ENCODE data around the gene STUB1.

STUB1 gene

GRCh38 chr16:703406-703805 is 23.2 kb downstream of the STUB1 start:
- Histone ChIP-seq H3K4me3 (ENCODE audit: insufficient read length, low read depth) (no peak overlapping the region), H3K9ac (ENCODE audit: insufficient read length, low read depth) (no peak overlapping the region), H3K27me3 (ENCODE audit: insufficient read depth, insufficient read length) (peaks cover 96% of the 10 kb centered on the region), H3K9me3 (ENCODE audit: insufficient read depth, low read length) (no peaks in the 10 kb centered on the region), H3K36me3 (ENCODE audit: insufficient read depth, insufficient read length, low read length) (no peaks in the 10 kb centered on the region), H3K4me1 (ENCODE audit: insufficient read depth, insufficient read length) (peaks cover 22% of the 10 kb centered on the region)
- no peak for DNase-seq (ENCODE audit: low read depth, low spot score)
- TF ChIP-seq SUZ12 (IDR thresholded peaks at IDR 0.05; ENCODE audit: extremely low read depth, insufficient read depth, insufficient read length) (no peak), ZNF274 (IDR thresholded peaks at IDR 0.05; ENCODE audit: low read depth, low read length) (no peak), YY1 (IDR thresholded peaks at IDR 0.05; ENCODE audit: insufficient read depth, insufficient read length) (no peak)

GRCh38 chr16:704047-704446 is 23.8 kb downstream of the STUB1 start:
- H3K4me3 ChIP-seq (ENCODE audit: insufficient read length, low read depth) = no peak overlapping the region
- DNase-seq (ENCODE audit: low read depth, low spot score) = no peak
- peaks cover 97% of the 10 kb centered on the region for H3K27me3 ChIP-seq (ENCODE audit: insufficient read depth, insufficient read length)
- no peak overlapping the region for H3K9ac ChIP-seq (ENCODE audit: insufficient read length, low read depth)
- no peaks in the 10 kb centered on the region for H3K9me3 ChIP-seq (ENCODE audit: insufficient read depth, low read length)
- H3K36me3 ChIP-seq (ENCODE audit: insufficient read depth, insufficient read length, low read length) = no peaks in the 10 kb centered on the region
- no peak for TF ChIP-seq ZNF274 (IDR thresholded peaks at IDR 0.05; ENCODE audit: low read depth, low read length)
- TF ChIP-seq YY1 (IDR thresholded peaks at IDR 0.05; ENCODE audit: insufficient read depth, insufficient read length) = no peak
- peaks cover 22% of the 10 kb centered on the region for H3K4me1 ChIP-seq (ENCODE audit: insufficient read depth, insufficient read length)

- peaks cover 23% of the 10 kb centered on the region for H3K4me1 ChIP-seq (ENCODE audit: insufficient read depth, insufficient read length)
- TF ChIP-seq SUZ12 (IDR thresholded peaks at IDR 0.05; ENCODE audit: extremely low read depth, insufficient read depth, insufficient read length) = no peak
- peaks cover 97% of the 10 kb centered on the region for H3K27me3 ChIP-seq (ENCODE audit: insufficient read depth, insufficient read length)
- H3K9ac ChIP-seq (ENCODE audit: insufficient read length, low read depth) = peak overlapping the region; percentile 56
- H3K4me3 ChIP-seq (ENCODE audit: insufficient read length, low read depth) = peak overlapping the region; percentile 24
- H3K9me3 ChIP-seq (ENCODE audit: insufficient read depth, low read length) = no peaks in the 10 kb centered on the region
- no peak for DNase-seq (ENCODE audit: low read depth, low spot score)
- no peaks in the 10 kb centered on the region for H3K36me3 ChIP-seq (ENCODE audit: insufficient read depth, insufficient read length, low read length)
Measured at GRCh38 chr16:704552-705380, 24.6 kb downstream of the STUB1 start.

GRCh38 chr16:705431-706188 is 25.4 kb downstream of the STUB1 start, which contains the start of gene FBXL16:
TSS of gene FBXL16 (minus strand) at chr16:705801. CDS start at chr16:697405, 8,396 bp downstream.
- H3K4me3 ChIP-seq (ENCODE audit: insufficient read length, low read depth) = peak within 1 kb of the TSS; percentile 50
- no peaks in the 10 kb centered on the region for H3K9me3 ChIP-seq (ENCODE audit: insufficient read depth, low read length)
- no peaks in the 10 kb centered on the region for H3K36me3 ChIP-seq (ENCODE audit: insufficient read depth, insufficient read length, low read length)
- peaks cover 97% of the 10 kb centered on the region for H3K27me3 ChIP-seq (ENCODE audit: insufficient read depth, insufficient read length)
- TF ChIP-seq ZNF274 (IDR thresholded peaks at IDR 0.05; ENCODE audit: low read depth, low read length) (no peak), SUZ12 (IDR thresholded peaks at IDR 0.05; ENCODE audit: extremely low read depth, insufficient read depth, insufficient read length) (no peak), YY1 (IDR thresholded peaks at IDR 0.05; ENCODE audit: insufficient read depth, insufficient read length) (no peak)
- peaks cover 32% of the 10 kb centered on the region for H3K4me1 ChIP-seq (ENCODE audit: insufficient read depth, insufficient read length)
- DNase-seq (ENCODE audit: low read depth, low spot score) = no peak
- peak within 1 kb of the TSS; percentile 70 for H3K9ac ChIP-seq (ENCODE audit: insufficient read length, low read depth)

GRCh38 chr16:706189-707061 is 26.2 kb downstream of the STUB1 start:
- H3K36me3 ChIP-seq (ENCODE audit: insufficient read depth, insufficient read length, low read length) = no peaks in the 10 kb centered on the region
- H3K9me3 ChIP-seq (ENCODE audit: insufficient read depth, low read length) = no peaks in the 10 kb centered on the region
- TF ChIP-seq ZNF274 (IDR thresholded peaks at IDR 0.05; ENCODE audit: low read depth, low read length) = no peak
- peak; percentile 41 for TF ChIP-seq SUZ12 (IDR thresholded peaks at IDR 0.05; ENCODE audit: extremely low read depth, insufficient read depth, insufficient read length)
- no peak for TF ChIP-seq YY1 (IDR thresholded peaks at IDR 0.05; ENCODE audit: insufficient read depth, insufficient read length)
- H3K27me3 ChIP-seq (ENCODE audit: insufficient read depth, insufficient read length) = peaks cover 97% of the 10 kb centered on the region
- peak overlapping the region; percentile 24 for H3K4me3 ChIP-seq (ENCODE audit: insufficient read length, low read depth)
- H3K4me1 ChIP-seq (ENCODE audit: insufficient read depth, insufficient read length) = peaks cover 35% of the 10 kb centered on the region
- peak overlapping the region; percentile 56 for H3K9ac ChIP-seq (ENCODE audit: insufficient read length, low read depth)
- DNase-seq (ENCODE audit: low read depth, low spot score) = no peak

- no peak overlapping the region for H3K4me3 ChIP-seq (ENCODE audit: insufficient read length, low read depth)
- TF ChIP-seq YY1 (IDR thresholded peaks at IDR 0.05; ENCODE audit: insufficient read depth, insufficient read length) (no peak), ZNF274 (IDR thresholded peaks at IDR 0.05; ENCODE audit: low read depth, low read length) (no peak), SUZ12 (IDR thresholded peaks at IDR 0.05; ENCODE audit: extremely low read depth, insufficient read depth, insufficient read length) (no peak)
Measured at GRCh38 chr16:707062-707538, 26.9 kb downstream of the STUB1 start.

More at GRCh38 chr16:707062-707538, 26.9 kb downstream of the STUB1 start:
- no peak for DNase-seq (ENCODE audit: low read depth, low spot score)
- peaks cover 93% of the 10 kb centered on the region for H3K27me3 ChIP-seq (ENCODE audit: insufficient read depth, insufficient read length)
- H3K4me1 ChIP-seq (ENCODE audit: insufficient read depth, insufficient read length) = peaks cover 32% of the 10 kb centered on the region
- H3K36me3 ChIP-seq (ENCODE audit: insufficient read depth, insufficient read length, low read length) = no peaks in the 10 kb centered on the region
- no peak overlapping the region for H3K9ac ChIP-seq (ENCODE audit: insufficient read length, low read depth)
- no peaks in the 10 kb centered on the region for H3K9me3 ChIP-seq (ENCODE audit: insufficient read depth, low read length)

Measured in NT2/D1 (cell line).